Measurements from ENCODE around the gene TMEM134.

Gene TMEM134

GRCh38 chr11:67455054-67455453 lies 14.0 kb downstream of the TMEM134 start, which contains the start of gene CABP4:
Gene CABP4, plus strand, starts transcription at chr11:67455354. Its CDS starts 70 bp downstream, at chr11:67455424.
- TF ChIP-seq POLR2AphosphoS5 (IDR thresholded peaks at IDR 0.05; ENCODE audit: low read depth, low read length) (no peak), TAF1 (IDR thresholded peaks at IDR 0.05; ENCODE audit: borderline replicate concordance, insufficient read depth, low read length) (no peak), FOXP2 (optimal IDR thresholded peaks at IDR 0.05; ENCODE audit: borderline replicate concordance, extremely low read depth, extremely low read length, insufficient read depth) (no peak), SIN3A (IDR thresholded peaks at IDR 0.05; ENCODE audit: borderline replicate concordance, insufficient read depth, low read length) (no peak), REST (IDR thresholded peaks at IDR 0.05; ENCODE audit: insufficient read depth in 1 of 2, low read depth in 2 of 2, low read length in 2 of 2) (no peak)

GRCh38 chr11:67453816-67454732 lies 15.0 kb downstream of the TMEM134 start:
- no peak for TF ChIP-seq POLR2AphosphoS5 (IDR thresholded peaks at IDR 0.05; ENCODE audit: low read depth, low read length)

- TF ChIP-seq TAF1 (IDR thresholded peaks at IDR 0.05; ENCODE audit: borderline replicate concordance, insufficient read depth, low read length) (no peak), REST (IDR thresholded peaks at IDR 0.05; ENCODE audit: insufficient read depth in 1 of 2, low read depth in 2 of 2, low read length in 2 of 2) (no peak), SIN3A (IDR thresholded peaks at IDR 0.05; ENCODE audit: borderline replicate concordance, insufficient read depth, low read length) (no peak), POLR2AphosphoS5 (IDR thresholded peaks at IDR 0.05; ENCODE audit: low read depth, low read length) (no peak), FOXP2 (optimal IDR thresholded peaks at IDR 0.05; ENCODE audit: borderline replicate concordance, extremely low read depth, extremely low read length, insufficient read depth) (no peak)
Measured at GRCh38 chr11:67452141-67452952, 16.7 kb downstream of the TMEM134 start, which contains the start of gene GPR152. Gene GPR152, minus strand, starts transcription at chr11:67452729. Its CDS starts 5 bp downstream, at chr11:67452724.

GRCh38 chr11:67451658-67451976 lies 17.4 kb downstream of the TMEM134 start:
- TF ChIP-seq TAF1 (IDR thresholded peaks at IDR 0.05; ENCODE audit: borderline replicate concordance, insufficient read depth, low read length) (no peak), SIN3A (IDR thresholded peaks at IDR 0.05; ENCODE audit: borderline replicate concordance, insufficient read depth, low read length) (no peak), FOXP2 (optimal IDR thresholded peaks at IDR 0.05; ENCODE audit: borderline replicate concordance, extremely low read depth, extremely low read length, insufficient read depth) (no peak), POLR2AphosphoS5 (IDR thresholded peaks at IDR 0.05; ENCODE audit: low read depth, low read length) (no peak), REST (IDR thresholded peaks at IDR 0.05; ENCODE audit: insufficient read depth in 1 of 2, low read depth in 2 of 2, low read length in 2 of 2) (no peak)

GRCh38 chr11:67450796-67451657 lies 18.0 kb downstream of the TMEM134 start:
- no peak for TF ChIP-seq REST (IDR thresholded peaks at IDR 0.05; ENCODE audit: insufficient read depth in 1 of 2, low read depth in 2 of 2, low read length in 2 of 2)
- TF ChIP-seq SIN3A (IDR thresholded peaks at IDR 0.05; ENCODE audit: borderline replicate concordance, insufficient read depth, low read length): no peak
- no peak for TF ChIP-seq POLR2AphosphoS5 (IDR thresholded peaks at IDR 0.05; ENCODE audit: low read depth, low read length)
- no peak for TF ChIP-seq TAF1 (IDR thresholded peaks at IDR 0.05; ENCODE audit: borderline replicate concordance, insufficient read depth, low read length)
